Measurements from ENCODE around the gene CENPE. TPM values are rescaled to one million over a fixed set of nuclear protein-coding genes. Genes with fewer than 3 reads are reported as not detected.

Gene CENPE, protein sequence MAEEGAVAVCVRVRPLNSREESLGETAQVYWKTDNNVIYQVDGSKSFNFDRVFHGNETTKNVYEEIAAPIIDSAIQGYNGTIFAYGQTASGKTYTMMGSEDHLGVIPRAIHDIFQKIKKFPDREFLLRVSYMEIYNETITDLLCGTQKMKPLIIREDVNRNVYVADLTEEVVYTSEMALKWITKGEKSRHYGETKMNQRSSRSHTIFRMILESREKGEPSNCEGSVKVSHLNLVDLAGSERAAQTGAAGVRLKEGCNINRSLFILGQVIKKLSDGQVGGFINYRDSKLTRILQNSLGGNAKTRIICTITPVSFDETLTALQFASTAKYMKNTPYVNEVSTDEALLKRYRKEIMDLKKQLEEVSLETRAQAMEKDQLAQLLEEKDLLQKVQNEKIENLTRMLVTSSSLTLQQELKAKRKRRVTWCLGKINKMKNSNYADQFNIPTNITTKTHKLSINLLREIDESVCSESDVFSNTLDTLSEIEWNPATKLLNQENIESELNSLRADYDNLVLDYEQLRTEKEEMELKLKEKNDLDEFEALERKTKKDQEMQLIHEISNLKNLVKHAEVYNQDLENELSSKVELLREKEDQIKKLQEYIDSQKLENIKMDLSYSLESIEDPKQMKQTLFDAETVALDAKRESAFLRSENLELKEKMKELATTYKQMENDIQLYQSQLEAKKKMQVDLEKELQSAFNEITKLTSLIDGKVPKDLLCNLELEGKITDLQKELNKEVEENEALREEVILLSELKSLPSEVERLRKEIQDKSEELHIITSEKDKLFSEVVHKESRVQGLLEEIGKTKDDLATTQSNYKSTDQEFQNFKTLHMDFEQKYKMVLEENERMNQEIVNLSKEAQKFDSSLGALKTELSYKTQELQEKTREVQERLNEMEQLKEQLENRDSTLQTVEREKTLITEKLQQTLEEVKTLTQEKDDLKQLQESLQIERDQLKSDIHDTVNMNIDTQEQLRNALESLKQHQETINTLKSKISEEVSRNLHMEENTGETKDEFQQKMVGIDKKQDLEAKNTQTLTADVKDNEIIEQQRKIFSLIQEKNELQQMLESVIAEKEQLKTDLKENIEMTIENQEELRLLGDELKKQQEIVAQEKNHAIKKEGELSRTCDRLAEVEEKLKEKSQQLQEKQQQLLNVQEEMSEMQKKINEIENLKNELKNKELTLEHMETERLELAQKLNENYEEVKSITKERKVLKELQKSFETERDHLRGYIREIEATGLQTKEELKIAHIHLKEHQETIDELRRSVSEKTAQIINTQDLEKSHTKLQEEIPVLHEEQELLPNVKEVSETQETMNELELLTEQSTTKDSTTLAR (N-terminal part only)
- total RNA-seq: 7.5 and 20.8 TPM in 2 replicates

DNA sequence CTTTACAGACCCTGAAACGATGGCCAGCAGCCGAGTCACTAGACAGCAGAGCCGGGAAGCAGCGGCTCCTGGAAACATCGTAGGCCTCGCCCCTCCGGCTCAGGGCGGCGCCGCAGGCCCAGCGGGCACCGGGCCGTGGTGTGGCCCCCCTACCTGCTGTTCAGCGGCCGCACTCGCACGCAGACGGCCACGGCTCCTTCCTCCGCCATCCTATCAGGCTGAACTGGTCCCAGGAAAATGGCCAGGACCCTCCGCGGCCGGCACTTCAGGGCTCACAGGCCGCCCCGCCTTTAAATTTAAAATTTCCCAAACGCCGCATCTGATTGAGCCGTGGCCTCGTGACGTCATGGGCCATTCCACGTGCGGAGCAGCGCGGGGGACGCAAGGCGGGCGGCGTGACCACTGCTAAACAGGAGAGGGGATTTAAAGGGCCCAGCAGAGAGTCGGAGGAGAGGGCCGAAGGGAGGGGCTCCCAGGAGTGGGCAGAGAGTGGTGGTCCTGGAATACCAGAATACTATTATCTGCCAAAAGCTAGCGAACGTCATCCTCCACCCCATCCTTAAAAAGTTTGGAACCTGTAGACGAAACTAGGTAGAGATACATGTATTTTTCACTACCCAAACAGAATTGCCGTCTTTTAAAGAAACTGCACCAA is at the start of gene CENPE:
CENPE (minus strand) TSS at position 233 of the 655 bp plus-strand sequence; CDS start at position 209, 24 bp downstream.

DNA sequence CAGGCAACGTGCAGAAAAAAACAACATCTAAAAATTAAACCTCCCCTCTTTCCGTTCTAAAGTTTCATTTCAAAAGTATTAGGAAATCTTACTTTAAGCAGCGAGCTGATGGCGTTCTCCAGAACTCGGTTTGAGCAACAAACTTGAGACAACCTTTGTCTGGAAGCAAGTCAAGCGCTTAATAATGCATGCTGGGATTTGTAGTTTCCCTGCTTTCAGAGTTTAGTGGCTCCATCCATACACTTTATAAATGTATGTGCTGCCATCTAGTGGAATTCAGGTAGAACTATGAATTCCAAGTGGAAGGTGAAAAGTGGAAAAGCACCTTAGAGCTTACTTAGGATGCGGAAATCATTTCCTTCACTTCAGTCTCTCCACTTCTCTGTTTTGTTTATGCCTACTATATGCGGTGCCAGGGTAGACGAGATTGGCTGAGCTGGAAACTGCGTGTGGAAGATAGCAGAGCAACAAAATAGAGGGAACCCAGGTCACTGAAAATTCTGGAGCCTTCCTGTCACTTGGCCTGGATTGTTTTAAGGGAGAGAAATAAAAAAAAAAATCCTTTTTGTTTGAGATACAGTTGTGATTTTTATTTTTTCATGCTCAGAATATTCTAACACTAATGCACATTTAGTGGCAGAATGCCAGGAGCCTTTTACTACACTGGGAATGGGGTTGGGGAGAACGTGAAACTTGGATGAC is 98.3 kb downstream of the CENPE start, which contains the start of gene BDH2:
BDH2 (minus strand) TSS at position 144 of the 702 bp plus-strand sequence. CDS start 3,580 bp downstream, outside the sequence.

DNA sequence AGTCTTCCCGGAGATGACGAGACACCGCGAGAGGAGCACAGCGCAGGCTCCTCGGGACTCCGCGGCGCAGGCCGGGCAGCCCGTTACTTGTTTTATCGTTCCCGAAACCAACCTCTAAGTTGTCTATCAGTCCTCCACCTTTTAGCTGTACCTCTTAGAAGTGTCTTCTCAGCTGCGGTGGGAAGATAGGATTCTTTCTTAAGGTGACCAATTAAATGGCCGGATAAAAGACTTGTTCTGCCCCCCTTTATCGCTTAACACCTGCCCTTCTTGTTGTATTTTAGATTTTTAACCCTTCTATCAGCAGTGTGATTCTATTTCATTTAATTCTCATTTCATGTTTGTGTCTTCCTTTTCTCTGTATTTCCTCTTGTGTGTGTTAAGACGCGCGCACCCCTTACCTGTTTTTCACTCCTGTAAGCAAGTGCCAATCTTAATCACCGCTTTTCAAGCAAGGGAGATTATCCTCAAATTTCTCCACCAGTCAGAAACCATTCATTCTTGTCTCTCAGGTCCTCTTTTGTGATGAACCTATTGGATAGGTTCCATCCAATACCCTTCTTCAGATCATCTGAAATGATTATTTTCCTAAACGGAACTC is 121.3 kb downstream of the CENPE start, which contains the start of gene SLC9B2:
SLC9B2 (minus strand) TSS at position 15 of the 601 bp plus-strand sequence. CDS start 9,211 bp downstream, outside the sequence.

Other genes starting within 250 kb of the CENPE start
- 0.47 and 0.63 TPM in 2 replicates for gene SLC9B1, start 178.6 kb downstream of the CENPE start, total RNA-seq
- gene SLC9B2, start 121.6 kb downstream of the CENPE start, total RNA-seq: 18.4 and 22.1 TPM in 2 replicates
- 34.9 and 39.2 TPM in 2 replicates for gene BDH2, start 98.5 kb downstream of the CENPE start, total RNA-seq